Nephron progenitor cell (in vitro differentiated cells): Measurements from ENCODE around the gene NFATC2.
A peak's percentile ranks its signal among the peaks of the same experiment; 100 is the strongest.

Experiments
- DNase-seq: peaks from one replicate; pipeline ENCODE4 v3.0.0; 2021
- H3K27ac Mint-ChIP-seq: 2 replicates; pipeline ENCODE4 v1.8.0; 2021; ENCODE audit warnings: mild to moderate bottlenecking, moderate library complexity, mixed read lengths
- H3K27me3 Mint-ChIP-seq: 2 replicates; pipeline ENCODE4 v1.8.0; 2021; ENCODE audit warnings: mild to moderate bottlenecking, low read depth, mixed read lengths; ENCODE audit not compliant: poor library complexity
- H3K36me3 Mint-ChIP-seq: 2 replicates; pipeline ENCODE4 v1.8.0; 2021; ENCODE audit warnings: low read depth, mixed read lengths
- H3K4me1 Mint-ChIP-seq: 2 replicates; pipeline ENCODE4 v1.8.0; 2021; ENCODE audit warnings: mixed read lengths
- H3K4me3 Mint-ChIP-seq: 2 replicates; pipeline ENCODE4 v1.8.0; 2021; ENCODE audit warnings: mild to moderate bottlenecking, moderate library complexity, mixed read lengths
- H3K9me3 Mint-ChIP-seq: 2 replicates; pipeline ENCODE4 v1.8.0; 2021; ENCODE audit warnings: mild to moderate bottlenecking, moderate library complexity, mixed read lengths
- CTCF ChIP-seq: fragments of 200-600 bp; sonication (generic); IDR thresholded peaks from 2 replicates; pipeline ENCODE4 v1.5.0; 2021; ENCODE audit warnings: antibody characterized with exemption

Gene NFATC2

GRCh38 chr20:51542571-51543421 lies at the start of gene NFATC2:
Gene NFATC2, minus strand, starts transcription at chr20:51542719. Its CDS starts 220 bp downstream, at chr20:51542499.
- TF ChIP-seq CTCF, result no peak
- peak within 1 kb of the TSS; percentile 65 for H3K4me3 Mint-ChIP-seq
- peaks cover 22% of the 10 kb centered on the region for H3K4me1 Mint-ChIP-seq
- peaks cover 12% of the 10 kb centered on the region for H3K9me3 Mint-ChIP-seq
- H3K27me3 Mint-ChIP-seq, result peaks cover 87% of the 10 kb centered on the region
- no peak within 1 kb of the TSS for H3K27ac Mint-ChIP-seq
- peak; percentile 71 for DNase-seq
- no peaks in the 10 kb centered on the region for H3K36me3 Mint-ChIP-seq

DNA sequence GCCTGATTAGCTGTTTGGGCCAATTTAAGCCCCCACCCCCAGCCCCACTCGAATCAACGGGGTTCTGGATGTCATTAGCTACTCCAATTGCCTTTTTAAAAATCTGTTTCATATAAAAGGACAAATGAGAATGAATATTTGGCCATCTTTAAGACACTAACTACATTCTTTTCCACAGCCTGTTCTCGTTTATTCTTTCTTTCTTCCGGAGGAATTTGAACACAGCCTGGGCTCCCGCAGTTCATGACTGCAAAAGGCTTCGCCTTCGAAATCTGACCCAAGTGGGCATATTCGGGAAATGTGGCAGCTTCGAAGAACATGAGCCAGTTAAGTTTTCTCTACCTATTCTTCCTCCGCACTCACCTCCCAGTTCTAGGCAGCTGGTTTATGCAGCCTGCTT lies 49.4 kb upstream of the NFATC2 start:
- H3K9me3 Mint-ChIP-seq, result no peaks in the 10 kb centered on the region

GRCh38 chr20:51588762-51589161 lies 46.2 kb upstream of the NFATC2 start:
- H3K36me3 Mint-ChIP-seq, result no peaks in the 10 kb centered on the region
- DNase-seq, result no peak
- no peak overlapping the region for H3K27ac Mint-ChIP-seq
- TF ChIP-seq CTCF, result no peak
- H3K27me3 Mint-ChIP-seq, result peaks cover 8% of the 10 kb centered on the region
- no peaks in the 10 kb centered on the region for H3K4me1 Mint-ChIP-seq
- H3K4me3 Mint-ChIP-seq, result no peak overlapping the region
- no peaks in the 10 kb centered on the region for H3K9me3 Mint-ChIP-seq

More for the DNA sequence above, 49.4 kb upstream of the NFATC2 start:
- Mint-ChIP-seq H3K4me1 (peaks cover 14% of the 10 kb centered on the region), H3K27me3 (peaks cover 19% of the 10 kb centered on the region), H3K4me3 (no peak overlapping the region), H3K36me3 (peaks cover 5% of the 10 kb centered on the region), H3K27ac (no peak overlapping the region)
- no peak for TF ChIP-seq CTCF
- DNase-seq, result no peak

- TF ChIP-seq CTCF, result no peak
- H3K27ac Mint-ChIP-seq, result no peak overlapping the region
- H3K27me3 Mint-ChIP-seq, result peaks cover 4% of the 10 kb centered on the region
- H3K36me3 Mint-ChIP-seq, result no peaks in the 10 kb centered on the region
- no peaks in the 10 kb centered on the region for H3K4me1 Mint-ChIP-seq
- no peak for DNase-seq
- no peaks in the 10 kb centered on the region for H3K9me3 Mint-ChIP-seq
- no peak overlapping the region for H3K4me3 Mint-ChIP-seq
Measured at GRCh38 chr20:51587145-51587544, 44.6 kb upstream of the NFATC2 start.

DNA sequence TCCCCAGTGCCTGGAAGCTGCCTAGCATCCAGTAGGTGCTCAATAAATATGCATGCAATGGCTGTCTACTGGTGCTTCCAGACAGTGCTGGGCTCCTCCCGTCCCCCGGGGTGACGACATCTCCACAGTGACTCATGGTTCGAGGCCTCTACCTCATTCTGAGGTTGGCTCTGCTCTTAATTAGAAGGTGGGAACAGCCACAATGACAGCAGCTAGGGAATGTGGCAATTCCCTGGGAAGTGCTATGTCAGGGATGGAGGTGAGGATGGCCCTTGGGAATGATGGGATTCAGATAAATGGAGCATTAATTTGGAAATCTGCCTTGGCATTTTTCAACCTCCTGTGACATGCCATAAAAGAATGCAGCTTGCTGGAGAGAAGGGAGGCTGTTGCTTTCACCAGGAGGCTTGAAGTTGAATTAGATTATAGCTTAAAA lies 43.5 kb upstream of the NFATC2 start:
- no peak for TF ChIP-seq CTCF
- no peak for DNase-seq
- H3K4me3 Mint-ChIP-seq, result no peak overlapping the region
- no peaks in the 10 kb centered on the region for H3K4me1 Mint-ChIP-seq
- H3K36me3 Mint-ChIP-seq, result no peaks in the 10 kb centered on the region
- H3K27ac Mint-ChIP-seq, result no peak overlapping the region
- H3K27me3 Mint-ChIP-seq, result peaks cover 8% of the 10 kb centered on the region
- H3K9me3 Mint-ChIP-seq, result no peaks in the 10 kb centered on the region

DNA sequence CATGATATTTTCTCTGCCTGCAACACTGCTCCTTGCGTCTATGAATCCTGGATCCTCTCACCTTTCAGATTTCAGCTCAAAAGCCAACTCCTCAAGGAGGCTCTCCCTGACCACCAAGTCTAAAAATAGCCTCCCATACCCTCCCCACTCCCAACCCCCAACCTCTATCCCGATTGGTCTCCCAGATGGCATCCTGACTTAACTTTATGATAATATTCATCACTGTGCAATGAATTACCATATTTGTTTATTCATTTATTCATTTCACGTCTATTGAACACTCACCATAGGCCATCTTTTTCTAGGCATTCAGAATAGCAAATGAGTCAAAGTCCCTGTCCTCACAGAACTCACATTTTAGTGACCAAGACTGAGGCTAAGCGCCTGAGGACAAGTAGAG lies 42.6 kb upstream of the NFATC2 start:
- Mint-ChIP-seq H3K4me3 (no peak overlapping the region), H3K27me3 (peaks cover 14% of the 10 kb centered on the region), H3K4me1 (no peaks in the 10 kb centered on the region), H3K9me3 (no peaks in the 10 kb centered on the region), H3K36me3 (no peaks in the 10 kb centered on the region), H3K27ac (no peak overlapping the region)
- DNase-seq, result no peak
- TF ChIP-seq CTCF, result no peak
